B cell (primary cell): ENCODE results near the gene UTP11. TPM values are rescaled to one million over a fixed set of nuclear protein-coding genes. Genes with fewer than 3 reads are reported as not detected.

Source experiments
- ATAC-seq: fragments of 200-7000 bp; cut with Tn5 transposase; one replicate; pipeline ENCODE4 v1.10.0; 2021; ENCODE audit warnings: low read depth, mild to moderate bottlenecking, moderate number of reproducible peaks, moderate library complexity
- CTCF ChIA-PET: fragments of 350-600 bp; sonication (Branson Sonifier 250); formaldehyde crosslinking; loops from one replicate; lab custom pipeline; 2021; ENCODE audit warnings: antibody characterized with exemption, inconsistent platforms; lab: Charles Lee
- POLR2A ChIA-PET: fragments of 350-600 bp; sonication (Branson Sonifier 250); formaldehyde crosslinking; loops from one replicate; lab custom pipeline; 2021; ENCODE audit warnings: antibody characterized with exemption; lab: Charles Lee
- DNase-seq: peaks from one replicate; pipeline ENCODE4 v3.0.0; 2013
- H2AFZ ChIP-seq: 2 replicates; pipeline ENCODE4 v1.6.1; 2012; ENCODE audit warnings: mild to moderate bottlenecking, low read depth, low read length; ENCODE audit not compliant: insufficient read depth, poor library complexity, severe bottlenecking
- H3K27ac ChIP-seq, 2 donors: 1 replicate in 1 of 2; 2 replicates in 1 of 2; pipeline ENCODE4 v1.5.1; 2012 to 2013; ENCODE audit warnings: low read length in 2 of 2, mild to moderate bottlenecking in 2 of 2, moderate library complexity in 1 of 2
- H3K27me3 ChIP-seq, 4 experiments: fragments of 200-600 bp in 1 of 4; sonication (generic) in 1 of 4; replicated peaks in 1 of 4; 1 replicate in 2 of 4; 2 replicates in 2 of 4; pipeline versions ENCODE4 v1.6.1 to v1.7.0; 2013 to 2016; ENCODE audit warnings: low read length in 3 of 4, mild to moderate bottlenecking in 2 of 4, mixed read lengths in 1 of 4, moderate library complexity in 1 of 4; ENCODE audit not compliant: insufficient read depth in 4 of 4, control insufficient read depth in 3 of 4; ENCODE audit errors: control extremely low read depth in 1 of 4
- H3K36me3 ChIP-seq, 2 experiments: replicated peaks in 1 of 2; 1 replicate in 1 of 2; 2 replicates in 1 of 2; pipeline versions ENCODE4 v1.6.1 to v1.7.1; 2013; ENCODE audit warnings: low read length in 1 of 2; ENCODE audit not compliant: insufficient read depth in 2 of 2, control insufficient read depth in 1 of 2; ENCODE audit errors: control extremely low read depth in 1 of 2, extremely low read depth in 1 of 2
- H3K4me1 ChIP-seq, 2 donors: fragments of 200-600 bp in 1 of 2; sonication (generic) in 1 of 2; 1 replicate in 1 of 2; 2 replicates in 1 of 2; pipeline versions ENCODE4 v1.5.1 to v1.6.1; 2013 to 2017; ENCODE audit warnings: low read length in 2 of 2; ENCODE audit not compliant: control insufficient read depth in 2 of 2, insufficient read depth in 2 of 2
- H3K4me2 ChIP-seq: replicated peaks from 2 replicates; pipeline ENCODE3; 2012; ENCODE audit warnings: mild to moderate bottlenecking, low read depth, low read length; ENCODE audit not compliant: poor library complexity, severe bottlenecking
- H3K4me3 ChIP-seq, 5 experiments: fragments of 200-600 bp in 1 of 5; sonication (generic) in 1 of 5; 1 replicate in 3 of 5; 2 replicates in 2 of 5; pipeline versions ENCODE4 v1.5.1 to v1.7.0; 2011 to 2016; ENCODE audit warnings: low read length in 4 of 5, mild to moderate bottlenecking in 4 of 5, low read depth in 2 of 5, control low read depth in 1 of 5, moderate library complexity in 1 of 5; ENCODE audit not compliant: insufficient read depth in 1 of 5; ENCODE audit errors: control extremely low read depth in 1 of 5, extremely low read depth in 1 of 5
- H3K79me2 ChIP-seq: fragments of 200-600 bp; sonication (generic); one replicate; pipeline ENCODE4 v1.6.0; 2016; ENCODE audit warnings: low read length; ENCODE audit not compliant: control insufficient read depth, insufficient read depth
- H3K9ac ChIP-seq: fragments of 200-600 bp; sonication (generic); 2 replicates; pipeline ENCODE4 v1.6.1; 2017; ENCODE audit warnings: mild to moderate bottlenecking, low read length, moderate library complexity
- H3K9me3 ChIP-seq, 3 donors: one replicate each; pipeline versions ENCODE4 v1.6.1 to v1.7.1; 2013; ENCODE audit warnings: low read length in 2 of 3; ENCODE audit not compliant: control insufficient read depth in 2 of 3, insufficient read depth in 1 of 3; ENCODE audit errors: control extremely low read depth in 1 of 3
- H4K20me1 ChIP-seq: 2 replicates; pipeline ENCODE4 v1.6.0; 2012; ENCODE audit warnings: mild to moderate bottlenecking, low read length; ENCODE audit not compliant: insufficient read depth, control insufficient read depth, poor library complexity, severe bottlenecking
- H3K27ac Mint-ChIP-seq: one replicate; pipeline ENCODE4 v1.8.0; 2021; ENCODE audit warnings: mixed read lengths
- H3K27me3 Mint-ChIP-seq: one replicate; pipeline ENCODE4 v1.8.0; 2021; ENCODE audit warnings: mixed read lengths
- H3K4me1 Mint-ChIP-seq: one replicate; pipeline ENCODE4 v1.8.0; 2021; ENCODE audit warnings: mixed read lengths
- H3K4me3 Mint-ChIP-seq: one replicate; pipeline ENCODE4 v1.8.0; 2021; ENCODE audit warnings: mixed read lengths
- H3K9me3 Mint-ChIP-seq: one replicate; pipeline ENCODE4 v1.8.0; 2022; ENCODE audit warnings: mixed read lengths; ENCODE audit not compliant: insufficient read depth
- EZH2 ChIP-seq: IDR thresholded peaks from 2 replicates; pipeline ENCODE4 v1.6.1; 2012; ENCODE audit warnings: borderline replicate concordance, low read depth, mild to moderate bottlenecking, moderate library complexity, low read length; ENCODE audit not compliant: insufficient read depth, poor library complexity, severe bottlenecking
- WGBS: methylation state at CpG from one replicate; pipeline ENCODE4 v1.1.5; 2013; ENCODE audit warnings: missing lambda C conversion rate; ENCODE audit not compliant: insufficient coverage; 5-methylcytosine and 5-hydroxymethylcytosine counted together
- intact Hi-C: fragments of 100-400 bp; cut with micrococcal nuclease; formaldehyde crosslinking; loops from one replicate; pipeline ENCODE4 v1.10.0; 2022
- polyA plus RNA-seq: library from polyadenylated mRNA; depleted of rRNA; stranded (reverse); fragments of >200 nt; gene quantifications from 2 replicates; pipeline ENCODE4 v1.2.3, GENCODE V29; 2012
- total RNA-seq, 2 donors: library from RNA; stranded (reverse); fragments of 120-200 nt in 1 of 2; gene quantifications; 1 replicate in 1 of 2; 2 replicates in 1 of 2; pipeline versions ENCODE4 v1.2.3 to v1.2.4, GENCODE V29; 2013 to 2022
- TF ChIP-seq, protein P1 (sequence below): fragments of 200-600 bp; IDR thresholded peaks from one replicate; pipeline ENCODE4 v1.8.0; 2022; ENCODE audit warnings: antibody characterized with exemption, mild to moderate bottlenecking

UTP11 gene
- total and polyA plus RNA-seq, 2 donors (not counting 1 experiment from before 2014, with no cell fraction given), result 6.0 to 16.8 TPM

DNA sequence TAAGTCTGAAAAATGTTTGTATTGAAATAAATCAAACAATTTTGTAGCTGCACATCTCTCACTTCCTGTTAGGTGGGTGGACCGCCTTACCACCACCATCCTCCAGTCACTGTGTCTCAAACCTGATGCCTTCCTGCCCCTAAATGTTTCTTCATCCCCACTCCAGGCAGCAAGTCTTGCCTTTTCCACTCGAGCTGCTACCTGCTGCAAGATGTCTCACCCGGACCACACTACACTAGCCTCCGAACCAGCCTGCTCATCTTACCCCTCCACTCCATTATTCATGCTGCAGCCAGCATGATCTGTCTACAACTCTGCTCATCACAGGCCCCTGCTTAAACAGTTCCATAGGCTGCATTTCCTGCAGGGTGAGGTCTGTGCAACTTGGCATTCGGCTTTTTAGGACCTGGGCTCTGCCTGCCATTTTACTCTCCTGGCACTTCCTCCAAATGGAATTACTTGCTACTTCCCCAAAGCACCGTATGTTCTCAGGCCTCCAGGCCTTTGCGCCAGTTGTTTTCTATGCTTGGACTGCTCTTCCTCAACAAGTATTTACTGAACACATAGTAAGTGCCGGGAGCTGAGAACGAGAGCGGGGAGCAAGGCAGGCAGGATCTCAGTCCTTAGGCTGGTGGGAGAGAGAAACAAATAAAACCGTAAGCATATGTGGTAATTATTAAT is 17.5 kb upstream of the UTP11 start:
- Histone ChIP-seq H3K27me3 (no peaks in the 10 kb centered on the region), H3K4me1 (peaks cover 9 to 20% of the 10 kb centered on the region in 2 donors), H3K79me2 (no peaks in the 10 kb centered on the region), H3K4me3 (peak overlapping the region in 4 of 5 experiments; percentile 52 to 74 (median 57)), H3K9ac (peak overlapping the region; percentile 51), H3K36me3 (no peaks in the 10 kb centered on the region), H4K20me1 (no peaks in the 10 kb centered on the region), H2AFZ (peak overlapping the region; percentile 83), H3K27ac (peak overlapping the region in 1 of 2 donors; percentile 33), H3K9me3 (no peaks in the 10 kb centered on the region), H3K4me2 (peak overlapping the region; percentile 77)
- CTCF ChIA-PET, result interaction anchor here (0.6 to 1.3 kb wide), 2 partner anchors 9 to 136 kb away, joined by 3 to 4 read pairs; partner anchors contain the start of gene MTF1
- peak overlapping the region; percentile 7 for H3K27ac Mint-ChIP-seq
- H3K9me3 Mint-ChIP-seq, result no peaks in the 10 kb centered on the region
- ATAC-seq (no peak), DNase-seq (no peak)
- H3K27me3 Mint-ChIP-seq, result no peaks in the 10 kb centered on the region
- 82% methylated on average over 5 of the region's 11 CpGs for WGBS
- intact Hi-C loops, result loop anchor here (10.0 kb wide), 1 partner anchor 480 kb away; no protein-coding TSS in a partner anchor
- peaks cover 18% of the 10 kb centered on the region for H3K4me1 Mint-ChIP-seq
- peak overlapping the region; percentile 84 for H3K4me3 Mint-ChIP-seq
- POLR2A ChIA-PET, result interaction anchor here (0.6 to 1.0 kb wide), 2 partner anchors 18 to 21 kb away, joined by 3 to 9 read pairs; no protein-coding TSS in a partner anchor
- no peak for TF ChIP-seq EZH2
- TF ChIP-seq, protein P1, sequence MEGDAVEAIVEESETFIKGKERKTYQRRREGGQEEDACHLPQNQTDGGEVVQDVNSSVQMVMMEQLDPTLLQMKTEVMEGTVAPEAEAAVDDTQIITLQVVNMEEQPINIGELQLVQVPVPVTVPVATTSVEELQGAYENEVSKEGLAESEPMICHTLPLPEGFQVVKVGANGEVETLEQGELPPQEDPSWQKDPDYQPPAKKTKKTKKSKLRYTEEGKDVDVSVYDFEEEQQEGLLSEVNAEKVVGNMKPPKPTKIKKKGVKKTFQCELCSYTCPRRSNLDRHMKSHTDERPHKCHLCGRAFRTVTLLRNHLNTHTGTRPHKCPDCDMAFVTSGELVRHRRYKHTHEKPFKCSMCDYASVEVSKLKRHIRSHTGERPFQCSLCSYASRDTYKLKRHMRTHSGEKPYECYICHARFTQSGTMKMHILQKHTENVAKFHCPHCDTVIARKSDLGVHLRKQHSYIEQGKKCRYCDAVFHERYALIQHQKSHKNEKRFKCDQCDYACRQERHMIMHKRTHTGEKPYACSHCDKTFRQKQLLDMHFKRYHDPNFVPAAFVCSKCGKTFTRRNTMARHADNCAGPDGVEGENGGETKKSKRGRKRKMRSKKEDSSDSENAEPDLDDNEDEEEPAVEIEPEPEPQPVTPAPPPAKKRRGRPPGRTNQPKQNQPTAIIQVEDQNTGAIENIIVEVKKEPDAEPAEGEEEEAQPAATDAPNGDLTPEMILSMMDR, result no peak
